Measurements from ENCODE around the gene FBP2.

Gene FBP2

DNA sequence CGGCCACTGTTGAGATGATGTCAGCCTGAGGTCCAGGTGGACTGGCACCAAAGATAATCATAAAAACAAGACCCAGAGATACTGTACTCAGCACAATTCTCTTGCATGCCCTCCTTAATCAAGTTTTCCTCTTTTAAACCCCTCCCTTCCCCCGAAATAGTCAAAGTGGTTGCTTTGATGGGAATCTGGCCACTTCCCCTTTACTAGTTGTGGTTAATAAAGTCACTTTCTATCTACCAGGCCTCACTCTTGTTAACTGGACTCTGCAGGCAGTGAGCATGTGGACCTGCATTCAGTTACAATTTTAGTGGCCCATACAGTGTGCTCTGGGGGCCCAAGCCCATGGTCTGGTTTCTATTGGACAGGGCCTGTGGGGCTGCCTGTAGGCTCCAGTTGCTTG, 17.5 kb downstream of the FBP2 start:
- no peaks in the 10 kb centered on the region for H3K27me3 ChIP-seq (ENCODE audit: control insufficient read depth, insufficient read depth, low read length)
- H3K79me2 ChIP-seq: peaks cover 2% of the 10 kb centered on the region
- H3K4me1 ChIP-seq: peaks cover 10% of the 10 kb centered on the region
- TF ChIP-seq, protein P1, sequence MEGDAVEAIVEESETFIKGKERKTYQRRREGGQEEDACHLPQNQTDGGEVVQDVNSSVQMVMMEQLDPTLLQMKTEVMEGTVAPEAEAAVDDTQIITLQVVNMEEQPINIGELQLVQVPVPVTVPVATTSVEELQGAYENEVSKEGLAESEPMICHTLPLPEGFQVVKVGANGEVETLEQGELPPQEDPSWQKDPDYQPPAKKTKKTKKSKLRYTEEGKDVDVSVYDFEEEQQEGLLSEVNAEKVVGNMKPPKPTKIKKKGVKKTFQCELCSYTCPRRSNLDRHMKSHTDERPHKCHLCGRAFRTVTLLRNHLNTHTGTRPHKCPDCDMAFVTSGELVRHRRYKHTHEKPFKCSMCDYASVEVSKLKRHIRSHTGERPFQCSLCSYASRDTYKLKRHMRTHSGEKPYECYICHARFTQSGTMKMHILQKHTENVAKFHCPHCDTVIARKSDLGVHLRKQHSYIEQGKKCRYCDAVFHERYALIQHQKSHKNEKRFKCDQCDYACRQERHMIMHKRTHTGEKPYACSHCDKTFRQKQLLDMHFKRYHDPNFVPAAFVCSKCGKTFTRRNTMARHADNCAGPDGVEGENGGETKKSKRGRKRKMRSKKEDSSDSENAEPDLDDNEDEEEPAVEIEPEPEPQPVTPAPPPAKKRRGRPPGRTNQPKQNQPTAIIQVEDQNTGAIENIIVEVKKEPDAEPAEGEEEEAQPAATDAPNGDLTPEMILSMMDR (IDR thresholded peaks at IDR 0.05): no peak
- no peaks in the 10 kb centered on the region for H3K9me3 ChIP-seq (ENCODE audit: control insufficient read depth, low read length)
- H2AFZ ChIP-seq: no peak overlapping the region
- H3K9ac ChIP-seq: no peak overlapping the region
- peak overlapping the region; percentile 11 for H3K4me3 ChIP-seq (ENCODE audit: low read depth, low read length)
- H3K4me2 ChIP-seq (ENCODE audit: low read length): no peak overlapping the region
- H3K27ac ChIP-seq: peak overlapping the region; percentile 81
- H3K36me3 ChIP-seq (ENCODE audit: control insufficient read depth, insufficient read depth, low read length): no peaks in the 10 kb centered on the region

DNA sequence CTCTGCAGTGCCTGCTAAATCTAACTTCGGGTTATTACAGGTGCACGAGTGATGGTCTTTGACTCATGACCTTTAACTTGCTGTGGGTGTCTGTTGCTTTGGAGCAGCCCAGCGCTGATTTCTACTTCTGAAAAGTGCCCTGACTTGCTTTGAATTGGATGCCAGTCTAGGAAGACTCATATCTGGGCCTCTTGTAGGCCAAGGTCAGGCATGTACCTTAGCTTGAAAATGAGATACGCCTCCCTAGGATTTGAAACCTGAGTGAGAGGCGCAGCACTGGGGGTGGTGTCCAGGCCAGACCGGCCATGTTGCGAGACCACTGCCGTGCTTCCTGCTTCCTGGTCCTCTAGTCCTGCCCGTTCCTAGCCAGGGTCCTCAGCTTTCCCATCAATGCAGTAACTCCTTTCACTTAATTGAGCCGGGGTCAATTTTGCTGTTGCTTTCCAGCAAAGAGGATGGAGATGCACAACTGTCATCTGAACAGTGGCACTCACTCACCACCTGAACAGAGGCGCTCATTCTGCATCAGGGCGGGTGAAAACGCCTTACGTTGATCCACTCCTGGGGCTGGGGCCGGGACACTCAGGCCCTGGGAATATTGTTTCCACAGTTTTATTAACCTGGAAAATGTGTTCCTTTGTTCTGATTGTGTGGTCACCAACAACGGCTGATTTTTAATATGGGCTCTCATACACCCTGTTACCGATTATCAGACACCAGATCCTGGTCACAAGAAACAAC, 24.5 kb downstream of the FBP2 start:
- peak overlapping the region; percentile 2 for H3K4me2 ChIP-seq (ENCODE audit: low read length)
- H3K4me1 ChIP-seq: peaks cover 30% of the 10 kb centered on the region
- no peak overlapping the region for H2AFZ ChIP-seq
- no peaks in the 10 kb centered on the region for H3K36me3 ChIP-seq (ENCODE audit: control insufficient read depth, insufficient read depth, low read length)
- TF ChIP-seq, protein P1 (IDR thresholded peaks at IDR 0.05): no peak
- no peaks in the 10 kb centered on the region for H3K27me3 ChIP-seq (ENCODE audit: control insufficient read depth, insufficient read depth, low read length)
- H3K9me3 ChIP-seq (ENCODE audit: control insufficient read depth, low read length): no peaks in the 10 kb centered on the region
- H3K4me3 ChIP-seq (ENCODE audit: low read depth, low read length): no peak overlapping the region
- peak overlapping the region; percentile 93 for H3K27ac ChIP-seq
- H3K9ac ChIP-seq: no peak overlapping the region
- peaks cover 2% of the 10 kb centered on the region for H3K79me2 ChIP-seq

DNA sequence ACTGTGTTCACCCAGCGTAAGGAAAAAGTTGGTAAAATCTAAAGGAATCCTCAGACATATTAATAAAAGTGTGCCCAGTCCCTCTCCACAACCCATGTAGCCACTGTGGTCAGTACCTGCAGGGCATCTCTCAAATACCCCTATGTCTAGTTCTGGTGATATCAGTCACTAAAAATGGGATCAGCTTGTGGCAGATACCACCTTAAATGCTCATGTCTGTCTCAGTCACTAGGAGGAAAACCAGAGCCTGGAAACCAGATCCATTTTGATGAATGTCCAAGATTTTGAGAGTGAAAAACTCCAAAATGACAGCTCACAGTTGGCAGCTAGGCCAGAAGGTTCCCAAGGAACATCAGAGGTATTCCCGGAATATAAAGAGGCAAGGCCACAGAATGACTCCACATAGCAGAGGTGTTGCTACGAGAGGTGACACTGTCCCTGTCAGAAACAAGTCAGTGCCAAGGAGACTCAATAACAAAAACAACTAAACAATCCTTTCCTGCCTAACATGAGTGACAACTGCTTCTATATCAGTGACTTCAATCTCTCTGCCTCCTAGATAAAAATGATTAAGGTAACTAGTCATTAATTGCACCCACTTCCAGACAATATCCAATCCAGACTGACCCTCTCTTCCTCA, 25.3 kb downstream of the FBP2 start:
- Histone ChIP-seq H3K27me3 (ENCODE audit: control insufficient read depth, insufficient read depth, low read length) (no peaks in the 10 kb centered on the region), H3K79me2 (no peaks in the 10 kb centered on the region), H3K4me3 (ENCODE audit: low read depth, low read length) (no peak overlapping the region), H3K4me2 (ENCODE audit: low read length) (peak overlapping the region; percentile 2), H3K36me3 (ENCODE audit: control insufficient read depth, insufficient read depth, low read length) (no peaks in the 10 kb centered on the region), H3K27ac (peak overlapping the region; percentile 93), H2AFZ (no peak overlapping the region), H3K9ac (no peak overlapping the region), H3K9me3 (ENCODE audit: control insufficient read depth, low read length) (no peaks in the 10 kb centered on the region), H3K4me1 (peaks cover 30% of the 10 kb centered on the region)
- TF ChIP-seq, protein P1 (IDR thresholded peaks at IDR 0.05): no peak

DNA sequence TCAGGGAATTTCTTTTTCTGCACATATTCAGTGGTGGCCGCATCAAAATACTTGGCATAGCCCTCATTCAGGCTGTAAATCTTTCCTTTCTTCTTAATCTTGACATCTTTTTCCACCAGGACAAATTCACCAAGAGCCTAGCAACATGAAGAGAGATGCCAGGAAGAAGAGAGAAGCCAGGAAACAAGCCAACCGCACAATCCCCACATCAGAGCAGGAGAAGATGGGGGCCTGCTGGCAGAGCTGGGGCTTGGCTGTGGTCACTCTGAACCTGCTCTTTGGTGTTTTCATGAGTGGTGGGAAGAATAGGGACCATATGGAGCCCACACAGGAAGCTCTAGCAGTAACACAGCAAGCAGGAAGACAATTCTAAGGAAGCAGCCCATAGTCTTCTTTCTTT, 26.4 kb downstream of the FBP2 start:
- TF ChIP-seq, protein P1 (IDR thresholded peaks at IDR 0.05): no peak
- H3K27ac ChIP-seq: peak overlapping the region; percentile 93
- no peak overlapping the region for H3K4me3 ChIP-seq (ENCODE audit: low read depth, low read length)
- no peaks in the 10 kb centered on the region for H3K9me3 ChIP-seq (ENCODE audit: control insufficient read depth, low read length)
- no peaks in the 10 kb centered on the region for H3K79me2 ChIP-seq
- no peak overlapping the region for H3K9ac ChIP-seq
- peaks cover 30% of the 10 kb centered on the region for H3K4me1 ChIP-seq
- no peak overlapping the region for H3K4me2 ChIP-seq (ENCODE audit: low read length)
- peak overlapping the region; percentile 22 for H2AFZ ChIP-seq
- no peaks in the 10 kb centered on the region for H3K36me3 ChIP-seq (ENCODE audit: control insufficient read depth, insufficient read depth, low read length)
- H3K27me3 ChIP-seq (ENCODE audit: control insufficient read depth, insufficient read depth, low read length): no peaks in the 10 kb centered on the region

All from parathyroid adenoma (tissue), 2 donors.